GM23248 (cell line): ENCODE data around the gene HDAC7. TPM values are rescaled to one million over a fixed set of nuclear protein-coding genes. Genes with fewer than 3 reads are reported as not detected.

ENCODE experiments used
- DNase-seq: peaks from one replicate; pipeline ENCODE4 v3.0.0-alpha.2; 2015
- H2AFZ ChIP-seq: fragments of 200-600 bp; sonication (generic); 2 replicates; pipeline ENCODE4 v1.6.1; 2016; ENCODE audit warnings: antibody characterized with exemption
- H3F3A ChIP-seq: fragments of 200-600 bp; sonication (generic); 2 replicates; pipeline ENCODE4 v1.6.1; 2016; ENCODE audit warnings: mild to moderate bottlenecking, antibody characterized with exemption, mixed run types; ENCODE audit not compliant: insufficient read depth
- H3K27ac ChIP-seq: fragments of 200-600 bp; sonication (generic); 2 replicates; pipeline ENCODE4 v1.5.1; 2016; ENCODE audit warnings: mild to moderate bottlenecking
- H3K27me3 ChIP-seq: fragments of 200-600 bp; sonication (generic); replicated peaks from 2 replicates; pipeline ENCODE4 v1.6.1; 2016; ENCODE audit warnings: mild to moderate bottlenecking; ENCODE audit not compliant: insufficient read depth
- H3K36me3 ChIP-seq: fragments of 200-600 bp; sonication (generic); 2 replicates; pipeline ENCODE4 v1.6.1; 2016; ENCODE audit warnings: low read depth, mild to moderate bottlenecking
- H3K4me1 ChIP-seq: fragments of 200-600 bp; sonication (generic); 2 replicates; pipeline ENCODE4 v1.6.1; 2016; ENCODE audit warnings: mild to moderate bottlenecking; ENCODE audit not compliant: insufficient read depth
- H3K4me2 ChIP-seq: fragments of 200-600 bp; sonication (generic); one replicate; pipeline ENCODE4 v1.6.1; 2016; ENCODE audit warnings: mild to moderate bottlenecking; ENCODE audit not compliant: unreplicated experiment
- H3K4me3 ChIP-seq: fragments of 200-600 bp; sonication (generic); 2 replicates; pipeline ENCODE4 v1.5.1; 2016; ENCODE audit warnings: mild to moderate bottlenecking
- H3K79me2 ChIP-seq: fragments of 200-600 bp; sonication (generic); 2 replicates; pipeline ENCODE4 v1.6.1; 2016; ENCODE audit warnings: mild to moderate bottlenecking; ENCODE audit not compliant: insufficient read depth
- H3K9ac ChIP-seq: fragments of 200-600 bp; sonication (generic); 2 replicates; pipeline ENCODE4 v1.6.1; 2016; ENCODE audit warnings: mild to moderate bottlenecking
- H3K9me2 ChIP-seq: fragments of 200-600 bp; sonication (generic); 2 replicates; pipeline ENCODE4 v1.6.1; 2016; ENCODE audit warnings: mixed run types, mild to moderate bottlenecking, moderate library complexity; ENCODE audit not compliant: insufficient read depth
- H3K9me3 ChIP-seq: fragments of 200-600 bp; sonication (generic); one replicate; pipeline ENCODE4 v1.6.1; 2017; ENCODE audit warnings: low read depth
- H4K20me1 ChIP-seq: fragments of 200-600 bp; sonication (generic); 2 replicates; pipeline ENCODE4 v1.6.0; 2016; ENCODE audit not compliant: insufficient read depth
- EZH2 ChIP-seq: fragments of 200-600 bp; sonication (generic); IDR thresholded peaks from 2 replicates; pipeline ENCODE4 v1.6.1; 2018; ENCODE audit warnings: antibody characterized with exemption, mild to moderate bottlenecking; ENCODE audit not compliant: insufficient read depth, poor library complexity, severe bottlenecking
- EZH2phosphoT487 ChIP-seq: fragments of 200-600 bp; sonication (generic); IDR thresholded peaks from 2 replicates; pipeline ENCODE4 v1.6.1; 2018; ENCODE audit warnings: antibody characterized with exemption, moderate library complexity, mild to moderate bottlenecking, low read depth; ENCODE audit not compliant: insufficient read depth
- WGBS, 2 experiments: methylation state at CpG; one replicate each; pipeline ENCODE4 v1.1.6; 2015 to 2017; ENCODE audit warnings: low lambda C conversion rate in 2 of 2, low coverage in 1 of 2; ENCODE audit errors: missing lambda C conversion rate in 2 of 2; 5-methylcytosine and 5-hydroxymethylcytosine counted together
- in situ Hi-C: fragments of 300-500 bp; cut with MboI; formaldehyde crosslinking; loops from 2 replicates; pipeline ENCODE4 v1.15.0; 2020
- polyA plus RNA-seq: library from polyadenylated mRNA; unstranded; fragments of >200 nt; fragmentation: Nextera tagmentation; extraction: Ambion mirVana; gene quantifications from 2 replicates; pipeline ENCODE4 v1.2.1, GENCODE V29; 2016
- total RNA-seq: library from RNA; depleted of rRNA; stranded (reverse); fragments of >200 nt; shearing (Covaris generic); gene quantifications from 2 replicates; pipeline ENCODE4 v1.2.3, GENCODE V29; 2014; rRNA removed

The HDAC7 gene
- total RNA-seq (62.9 and 72.3 TPM in 2 replicates), polyA plus RNA-seq (45.3 and 46.2 TPM in 2 replicates)

GRCh38 chr12:47819896-47820630, at the start of gene HDAC7:
HDAC7 (minus strand) TSS chr12:47819903; CDS start chr12:47819785, 118 bp downstream.
- H3K9me2 ChIP-seq: no peaks in the 10 kb centered on the region
- in situ Hi-C loops: no loop called here
- H3F3A ChIP-seq: peaks cover 52% of the 10 kb centered on the region
- peak within 1 kb of the TSS; percentile 93 for H3K9ac ChIP-seq
- H3K9me3 ChIP-seq: no peaks in the 10 kb centered on the region
- H3K4me1 ChIP-seq: peaks cover 59% of the 10 kb centered on the region
- no peaks in the 10 kb centered on the region for H3K27me3 ChIP-seq
- no peaks in the 10 kb centered on the region for H4K20me1 ChIP-seq
- no peak for TF ChIP-seq EZH2
- no peak for TF ChIP-seq EZH2phosphoT487
- peak within 1 kb of the TSS; percentile 89 for H3K4me2 ChIP-seq
- H3K27ac ChIP-seq: peak within 1 kb of the TSS; percentile 99
- DNase-seq: peak; percentile 90
- H2AFZ ChIP-seq: peak within 1 kb of the TSS; percentile 66
- peak within 1 kb of the TSS; percentile 82 for H3K4me3 ChIP-seq
- peaks cover 48% of the 10 kb centered on the region for H3K79me2 ChIP-seq
- H3K36me3 ChIP-seq: no peaks in the 10 kb centered on the region
- WGBS, 2 experiments: 0 to 2% methylated on average over 23 to 42 of the region's 58 CpGs

- Histone ChIP-seq H3K9me2 (no peaks in the 10 kb centered on the region), H3K36me3 (no peaks in the 10 kb centered on the region), H3K4me1 (peaks cover 23% of the 10 kb centered on the region), H3F3A (peaks cover 4% of the 10 kb centered on the region; the same call in 1 of the 2 replicates), H3K9me3 (no peaks in the 10 kb centered on the region), H3K27me3 (no peaks in the 10 kb centered on the region), H3K79me2 (0 out of 2 replicates have a peak, but pooled peaks cover 9% of the 10 kb centered on the region), H3K9ac (no peak overlapping the region), H3K27ac (no peak overlapping the region), H3K4me3 (no peak overlapping the region), H2AFZ (no peak overlapping the region), H3K4me2 (no peak overlapping the region), H4K20me1 (no peaks in the 10 kb centered on the region)
- no peak for DNase-seq
- 74 to 78% methylated on average over 8 of the region's 8 CpGs for WGBS, 2 experiments
- no peak for TF ChIP-seq EZH2phosphoT487
- TF ChIP-seq EZH2: no peak
- in situ Hi-C loops: no loop called here
Observed at GRCh38 chr12:47868552-47869031, 48.9 kb upstream of the HDAC7 start.

- TF ChIP-seq EZH2 (no peak), EZH2phosphoT487 (no peak)
- in situ Hi-C loops: no loop called here
- no peaks in the 10 kb centered on the region for H3K36me3 ChIP-seq
- no peak for DNase-seq
- H3K79me2 ChIP-seq: 0 out of 2 replicates have a peak, but pooled peaks cover 9% of the 10 kb centered on the region
- H3F3A ChIP-seq: peaks cover 4% of the 10 kb centered on the region; the same call in 1 of the 2 replicates
- H3K4me3 ChIP-seq: no peak overlapping the region
- no peaks in the 10 kb centered on the region for H3K9me3 ChIP-seq
- H3K4me1 ChIP-seq: peaks cover 23% of the 10 kb centered on the region
- H3K27me3 ChIP-seq: no peaks in the 10 kb centered on the region
- no peak overlapping the region for H3K9ac ChIP-seq
- H3K27ac ChIP-seq: peak overlapping the region; percentile 32
- no peak overlapping the region for H3K4me2 ChIP-seq
- H4K20me1 ChIP-seq: no peaks in the 10 kb centered on the region
- no peak overlapping the region for H2AFZ ChIP-seq
- 94 to 96% methylated on average over 2 of the region's 2 CpGs for WGBS, 2 experiments
- no peaks in the 10 kb centered on the region for H3K9me2 ChIP-seq
Observed at GRCh38 chr12:47868041-47868440, 48.3 kb upstream of the HDAC7 start.

- no peaks in the 10 kb centered on the region for H4K20me1 ChIP-seq
- no peaks in the 10 kb centered on the region for H3K9me2 ChIP-seq
- H3K4me2 ChIP-seq: no peak overlapping the region
- DNase-seq: peak; percentile 94
- H3K36me3 ChIP-seq: no peaks in the 10 kb centered on the region
- 40 to 45% methylated on average over 4 of the region's 4 CpGs for WGBS, 2 experiments
- peaks cover 23% of the 10 kb centered on the region for H3K4me1 ChIP-seq
- no peak overlapping the region for H3K4me3 ChIP-seq
- peak overlapping the region; percentile 32 for H3K27ac ChIP-seq
- TF ChIP-seq EZH2: no peak
- TF ChIP-seq EZH2phosphoT487: no peak
- peaks cover 4% of the 10 kb centered on the region; the same call in 1 of the 2 replicates for H3F3A ChIP-seq
- in situ Hi-C loops: no loop called here
- peak overlapping the region; percentile 43; the same call in 1 of the 2 replicates for H2AFZ ChIP-seq
- no peak overlapping the region for H3K9ac ChIP-seq
- 0 out of 2 replicates have a peak, but pooled peaks cover 9% of the 10 kb centered on the region for H3K79me2 ChIP-seq
- H3K9me3 ChIP-seq: no peaks in the 10 kb centered on the region
- H3K27me3 ChIP-seq: no peaks in the 10 kb centered on the region
Observed at GRCh38 chr12:47867495-47867941, 47.8 kb upstream of the HDAC7 start.
